Tibial artery (tissue), 4 donors: ENCODE results near the gene EIPR1.

Experiments
- DNase-seq, 2 donors: peaks; one replicate each; pipeline ENCODE4 v3.0.0-alpha.2; 2019
- H3K27ac ChIP-seq, 2 donors: fragments of 200-600 bp; sonication (generic) in 1 of 2; 1 replicate in 1 of 2; 2 replicates in 1 of 2; pipeline ENCODE4 v1.5.1; 2018 to 2019; ENCODE audit warnings: mild to moderate bottlenecking in 1 of 2
- H3K27me3 ChIP-seq, 2 donors: fragments of 200-600 bp; sonication (generic) in 1 of 2; one replicate each; pipeline versions ENCODE4 v1.5.1 to v1.6.0; 2016 to 2019
- H3K36me3 ChIP-seq, 3 donors: fragments of 200-600 bp; sonication (generic) in 2 of 3; one replicate each; pipeline ENCODE4 v1.5.1; 2016 to 2019; ENCODE audit warnings: mild to moderate bottlenecking in 2 of 3
- H3K4me1 ChIP-seq, 4 donors: fragments of 200-600 bp; sonication (generic) in 2 of 4; 1 replicate in 3 of 4; 2 replicates in 1 of 4; pipeline ENCODE4 v1.5.1; 2016 to 2019
- H3K4me3 ChIP-seq, 2 donors: fragments of 200-600 bp; sonication (generic) in 1 of 2; 1 replicate in 1 of 2; 2 replicates in 1 of 2; pipeline ENCODE4 v1.5.1; 2018 to 2019; ENCODE audit warnings: mild to moderate bottlenecking in 2 of 2
- H3K9me3 ChIP-seq, 3 donors: fragments of 200-600 bp; sonication (generic) in 1 of 3; one replicate each; pipeline ENCODE4 v1.5.1; 2016 to 2019
- CTCF ChIP-seq, 2 experiments: fragments of 200-600 bp in 1 of 2; fragments of 450-650 bp in 1 of 2; IDR thresholded peaks; one replicate each; pipeline ENCODE4 v1.5.1; 2017 to 2019; ENCODE audit warnings: antibody characterized with exemption in 2 of 2, mild to moderate bottlenecking in 1 of 2, moderate library complexity in 1 of 2
- intact Hi-C: fragments of 100-400 bp; cut with DNase I; formaldehyde crosslinking; loops from one replicate; pipeline ENCODE4 v1.15.0; 2023; ENCODE audit warnings: low total_unique reads

Gene EIPR1

GRCh38 chr2:3399829-3400228 lies 22.2 kb upstream of the EIPR1 start:
- H3K4me3 ChIP-seq = no peak overlapping the region
- H3K27me3 ChIP-seq = no peaks in the 10 kb centered on the region
- H3K27ac ChIP-seq = no peak overlapping the region
- intact Hi-C loops = no loop called here
- H3K36me3 ChIP-seq = peaks cover 48 to 61% (median 57%) of the 10 kb centered on the region in 3 donors
- DNase-seq = no peak
- peaks cover 4 to 21% (median 18%) of the 10 kb centered on the region in 3 donors for H3K9me3 ChIP-seq
- no peak for TF ChIP-seq CTCF (IDR thresholded peaks at IDR 0.05)
- no peaks in the 10 kb centered on the region for H3K4me1 ChIP-seq

GRCh38 chr2:3399381-3399780 lies 21.8 kb upstream of the EIPR1 start:
- no peak for DNase-seq
- Histone ChIP-seq H3K27me3 (no peaks in the 10 kb centered on the region), H3K9me3 (peaks cover 4 to 21% (median 18%) of the 10 kb centered on the region in 3 donors), H3K36me3 (peaks cover 51 to 63% (median 61%) of the 10 kb centered on the region in 3 donors), H3K27ac (no peak overlapping the region), H3K4me3 (no peak overlapping the region), H3K4me1 (no peaks in the 10 kb centered on the region)
- no peak for TF ChIP-seq CTCF (IDR thresholded peaks at IDR 0.05)
- intact Hi-C loops = no loop called here

GRCh38 chr2:3398857-3399256 lies 21.2 kb upstream of the EIPR1 start:
- DNase-seq = no peak
- peaks cover 53 to 69% (median 67%) of the 10 kb centered on the region in 3 donors for H3K36me3 ChIP-seq
- H3K27ac ChIP-seq = no peak overlapping the region
- no peaks in the 10 kb centered on the region for H3K4me1 ChIP-seq
- no peak for TF ChIP-seq CTCF (IDR thresholded peaks at IDR 0.05)
- intact Hi-C loops = no loop called here
- peaks cover 4 to 21% (median 18%) of the 10 kb centered on the region in 3 donors for H3K9me3 ChIP-seq
- no peaks in the 10 kb centered on the region for H3K27me3 ChIP-seq
- no peak overlapping the region for H3K4me3 ChIP-seq

- Histone ChIP-seq H3K27me3 (no peaks in the 10 kb centered on the region), H3K27ac (no peak overlapping the region), H3K4me3 (no peak overlapping the region), H3K9me3 (peaks cover 4 to 21% (median 18%) of the 10 kb centered on the region in 3 donors), H3K36me3 (peaks cover 54 to 72% (median 65%) of the 10 kb centered on the region in 3 donors), H3K4me1 (no peaks in the 10 kb centered on the region)
- no peak for DNase-seq
- intact Hi-C loops = no loop called here
- TF ChIP-seq CTCF (IDR thresholded peaks at IDR 0.05) = no peak
Observed at GRCh38 chr2:3396920-3397559, 19.4 kb upstream of the EIPR1 start.

GRCh38 chr2:3392216-3392615 lies 14.6 kb upstream of the EIPR1 start:
- H3K36me3 ChIP-seq = peaks cover 66 to 71% (median 69%) of the 10 kb centered on the region in 3 donors

More at GRCh38 chr2:3392216-3392615, 14.6 kb upstream of the EIPR1 start:
- no peak for TF ChIP-seq CTCF (IDR thresholded peaks at IDR 0.05)
- DNase-seq = no peak
- H3K4me3 ChIP-seq = no peak overlapping the region
- H3K4me1 ChIP-seq = peaks cover 0 to 2% (median under 1%) of the 10 kb centered on the region in 4 donors
- intact Hi-C loops = no loop called here
- peaks cover 4 to 18% (median 16%) of the 10 kb centered on the region in 3 donors for H3K9me3 ChIP-seq
- no peak overlapping the region for H3K27ac ChIP-seq
- no peaks in the 10 kb centered on the region for H3K27me3 ChIP-seq
